ENCODE results near the gene UQCR11.

The UQCR11 gene

GRCh38 chr19:1585243-1585580 lies 20.1 kb downstream of the UQCR11 start:
- DNase-seq: no peak

- no peak for DNase-seq
Observed at GRCh38 chr19:1584500-1585242, 20.6 kb downstream of the UQCR11 start.

GRCh38 chr19:1582201-1582600 lies 23.1 kb downstream of the UQCR11 start:
- DNase-seq: peak; percentile 45

- no peak for DNase-seq
Observed at GRCh38 chr19:1580957-1581356, 24.3 kb downstream of the UQCR11 start.

- no peak for DNase-seq
Observed at GRCh38 chr19:1580382-1580781, 24.9 kb downstream of the UQCR11 start.

- DNase-seq: no peak
Observed at GRCh38 chr19:1579222-1579621, 26.0 kb downstream of the UQCR11 start.

GRCh38 chr19:1577929-1578618 lies 27.2 kb downstream of the UQCR11 start:
- no peak for DNase-seq

GRCh38 chr19:1577090-1577928 lies 28.0 kb downstream of the UQCR11 start:
- no peak for DNase-seq

- DNase-seq: no peak
Observed at GRCh38 chr19:1576242-1577089, 28.8 kb downstream of the UQCR11 start.

- DNase-seq: no peak
Observed at GRCh38 chr19:1575323-1576241, 29.7 kb downstream of the UQCR11 start.

- DNase-seq: no peak
Observed at GRCh38 chr19:1574354-1575136, 30.7 kb downstream of the UQCR11 start.

GRCh38 chr19:1572795-1573194 lies 32.5 kb downstream of the UQCR11 start:
- no peak for DNase-seq

GRCh38 chr19:1571358-1571757 lies 33.9 kb downstream of the UQCR11 start:
- DNase-seq: no peak

- DNase-seq: no peak
Observed at GRCh38 chr19:1570836-1571235, 34.4 kb downstream of the UQCR11 start.

- DNase-seq: no peak
Observed at GRCh38 chr19:1569997-1570396, 35.3 kb downstream of the UQCR11 start.

GRCh38 chr19:1568320-1569019 lies 36.8 kb downstream of the UQCR11 start, which contains the start of gene MEX3D:
Gene MEX3D (minus strand): TSS chr19:1568325. CDS start chr19:1568058, 267 bp downstream.
- DNase-seq: peak; percentile 92

GRCh38 chr19:1567848-1568227 lies 37.4 kb downstream of the UQCR11 start:
- peak; percentile 65 for DNase-seq

- DNase-seq: peak; percentile 70
Observed at GRCh38 chr19:1567116-1567847, 38.0 kb downstream of the UQCR11 start.

- DNase-seq: peak; percentile 85
Observed at GRCh38 chr19:1566392-1567115, 38.7 kb downstream of the UQCR11 start.

All from NCI-H69 (cell line).